ENCODE data around the gene MLLT3. TPM values are rescaled to one million over a fixed set of nuclear protein-coding genes. Genes with fewer than 3 reads are reported as not detected.

Gene MLLT3
- total RNA-seq, 1 donor from 2014 or later = 7.7 TPM

DNA sequence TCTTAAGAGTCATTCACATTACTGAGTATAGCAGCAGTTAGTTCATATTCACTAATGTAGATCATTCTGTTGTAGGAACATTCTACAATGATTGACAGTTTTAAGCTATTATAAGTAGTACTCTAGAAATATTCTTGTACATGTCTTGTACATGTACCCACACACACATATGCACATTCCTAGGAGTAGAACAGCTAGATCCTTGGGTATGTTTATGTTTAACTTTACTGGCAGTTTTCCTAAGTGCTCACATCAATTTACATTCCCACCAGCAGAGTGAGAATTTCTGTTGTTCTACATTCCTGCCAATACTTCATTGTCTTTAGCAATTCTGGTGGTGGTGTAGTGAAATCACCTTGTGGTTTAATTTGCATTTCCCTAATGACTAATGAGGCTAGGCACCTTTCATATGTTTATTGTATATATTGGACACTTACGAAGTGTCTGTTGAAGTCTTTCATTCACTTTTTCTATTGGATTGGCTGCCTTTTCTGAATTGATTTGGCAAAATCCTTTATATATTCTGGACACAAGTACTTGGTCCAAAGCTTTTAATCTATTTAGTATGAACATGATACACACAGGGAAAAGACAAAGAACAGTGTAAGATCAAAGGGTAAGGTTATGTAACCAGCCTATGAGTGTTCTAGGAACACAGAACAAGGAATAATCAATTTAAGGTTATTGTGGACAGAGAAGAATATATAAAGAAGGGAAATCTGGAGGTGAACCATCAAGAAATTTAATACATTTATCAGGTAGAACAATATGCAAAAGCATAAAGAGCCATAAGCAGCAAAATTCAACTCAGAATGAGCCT is 95.6 kb downstream of the MLLT3 start:
- Mint-ChIP-seq H3K27me3 (ENCODE audit: low read depth) (peaks cover 2% of the 10 kb centered on the region), H3K9me3 (ENCODE audit: low read depth) (peaks cover 3% of the 10 kb centered on the region), H3K27ac (ENCODE audit: unreplicated experiment) (no peak overlapping the region), H3K4me1 (ENCODE audit: low read depth) (peaks cover 10% of the 10 kb centered on the region), H3K4me3 (ENCODE audit: unreplicated experiment) (no peak overlapping the region), H3K36me3 (ENCODE audit: low read depth) (no peaks in the 10 kb centered on the region)
- no peak for DNase-seq (ENCODE audit: low spot score)
- TF ChIP-seq CTCF (IDR thresholded peaks at IDR 0.05) = peak; percentile 53

- no peak overlapping the region for H3K4me3 Mint-ChIP-seq (ENCODE audit: unreplicated experiment)
- no peak overlapping the region for H3K27ac Mint-ChIP-seq (ENCODE audit: unreplicated experiment)
- H3K9me3 Mint-ChIP-seq (ENCODE audit: low read depth) = peaks cover 3% of the 10 kb centered on the region
- no peaks in the 10 kb centered on the region for H3K36me3 Mint-ChIP-seq (ENCODE audit: low read depth)
- peak; percentile 48 for TF ChIP-seq CTCF (IDR thresholded peaks at IDR 0.05)
- peaks cover 10% of the 10 kb centered on the region for H3K4me1 Mint-ChIP-seq (ENCODE audit: low read depth)
- DNase-seq (ENCODE audit: low spot score) = no peak
- H3K27me3 Mint-ChIP-seq (ENCODE audit: low read depth) = peaks cover 2% of the 10 kb centered on the region
Observed at GRCh38 chr9:20524776-20525175, 97.5 kb downstream of the MLLT3 start.

DNA sequence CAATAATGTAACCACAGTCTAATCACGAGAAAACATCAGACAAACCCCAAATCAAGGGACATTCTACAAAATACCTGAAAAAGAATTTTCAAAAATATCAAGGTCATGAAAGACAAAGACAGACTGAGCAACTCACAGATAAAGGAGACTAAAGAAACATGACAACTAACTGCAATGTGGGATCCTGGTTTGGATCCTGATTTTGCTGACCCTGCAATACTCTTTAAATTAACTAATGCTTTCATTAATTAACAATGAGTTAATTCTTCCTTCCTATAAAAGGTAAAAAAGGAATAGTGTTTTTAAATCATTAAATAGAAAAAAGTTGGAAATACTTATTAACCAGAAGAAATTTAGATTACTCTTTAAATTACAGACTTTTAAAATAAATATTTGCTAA is 103.6 kb downstream of the MLLT3 start:
- Mint-ChIP-seq H3K27ac (ENCODE audit: unreplicated experiment) (no peak overlapping the region), H3K27me3 (ENCODE audit: low read depth) (no peaks in the 10 kb centered on the region), H3K36me3 (ENCODE audit: low read depth) (no peaks in the 10 kb centered on the region), H3K9me3 (ENCODE audit: low read depth) (peaks cover 3% of the 10 kb centered on the region), H3K4me3 (ENCODE audit: unreplicated experiment) (no peak overlapping the region), H3K4me1 (ENCODE audit: low read depth) (no peaks in the 10 kb centered on the region)
- DNase-seq (ENCODE audit: low spot score) = no peak
- no peak for TF ChIP-seq CTCF (IDR thresholded peaks at IDR 0.05)

DNA sequence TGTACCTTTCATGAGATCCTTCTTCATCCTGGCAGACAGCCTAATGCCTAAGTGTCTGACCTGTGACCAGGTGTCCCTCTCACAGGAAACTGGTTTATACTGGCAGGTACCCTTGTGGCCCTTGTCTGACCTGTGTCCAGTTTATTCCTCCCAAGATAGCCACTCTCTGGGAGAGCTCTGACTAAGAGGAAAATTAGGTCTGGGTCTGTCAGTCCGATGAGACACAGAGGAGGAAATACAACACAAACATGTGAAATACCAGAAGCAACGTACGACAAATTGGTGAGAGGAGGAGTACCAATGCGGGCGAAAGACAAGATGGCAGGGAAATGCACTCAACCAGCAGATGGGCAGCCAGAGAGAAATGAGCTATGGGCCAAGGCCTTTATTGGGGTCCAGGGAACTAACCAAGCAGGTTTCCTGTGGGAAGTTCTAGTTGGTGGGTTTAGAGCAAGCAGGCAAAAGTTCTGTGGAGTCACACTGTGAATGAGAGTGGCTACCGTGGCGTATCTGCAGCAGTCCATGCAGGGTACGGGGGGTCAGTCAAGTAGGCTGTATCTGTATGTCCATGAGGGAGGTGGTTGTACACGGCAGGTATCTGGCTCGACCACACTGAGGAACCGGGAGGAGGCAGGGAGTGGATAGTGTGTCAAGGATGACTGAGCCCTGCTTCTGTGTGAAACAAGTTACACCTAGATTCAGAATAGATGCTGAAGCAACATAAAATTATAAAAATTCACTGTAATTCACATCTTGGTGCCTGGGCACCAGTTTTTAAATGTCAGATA is 109.0 kb downstream of the MLLT3 start:
- no peaks in the 10 kb centered on the region for H3K9me3 Mint-ChIP-seq (ENCODE audit: low read depth)
- no peaks in the 10 kb centered on the region for H3K27me3 Mint-ChIP-seq (ENCODE audit: low read depth)
- no peak overlapping the region for H3K27ac Mint-ChIP-seq (ENCODE audit: unreplicated experiment)
- no peak overlapping the region for H3K4me3 Mint-ChIP-seq (ENCODE audit: unreplicated experiment)
- DNase-seq (ENCODE audit: low spot score) = no peak
- H3K4me1 Mint-ChIP-seq (ENCODE audit: low read depth) = peaks cover 24% of the 10 kb centered on the region
- H3K36me3 Mint-ChIP-seq (ENCODE audit: low read depth) = no peaks in the 10 kb centered on the region
- TF ChIP-seq CTCF (IDR thresholded peaks at IDR 0.05) = no peak

DNA sequence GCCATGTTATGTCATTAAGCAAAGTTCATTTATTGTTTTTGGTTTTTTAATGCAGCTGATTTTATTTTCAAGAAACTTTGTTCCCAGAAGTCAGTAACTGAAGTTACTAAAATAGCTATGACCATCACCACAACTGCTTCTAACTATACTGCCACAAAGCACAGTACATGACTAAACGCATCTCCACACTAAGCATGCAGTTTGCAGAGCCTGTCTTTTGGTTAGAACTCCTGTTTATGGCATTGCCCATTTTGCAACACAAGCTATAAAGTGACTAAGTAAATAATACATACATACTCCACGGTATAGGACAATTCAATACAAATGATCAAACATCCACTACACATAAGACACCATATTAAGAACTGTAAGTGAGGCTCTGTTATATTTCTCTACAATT is 109.7 kb downstream of the MLLT3 start:
- H3K4me1 Mint-ChIP-seq (ENCODE audit: low read depth) = peaks cover 28% of the 10 kb centered on the region

More for the DNA sequence above, 109.7 kb downstream of the MLLT3 start:
- H3K27me3 Mint-ChIP-seq (ENCODE audit: low read depth) = no peaks in the 10 kb centered on the region
- no peak for DNase-seq (ENCODE audit: low spot score)
- no peaks in the 10 kb centered on the region for H3K36me3 Mint-ChIP-seq (ENCODE audit: low read depth)
- no peak overlapping the region for H3K4me3 Mint-ChIP-seq (ENCODE audit: unreplicated experiment)
- TF ChIP-seq CTCF (IDR thresholded peaks at IDR 0.05) = no peak
- H3K27ac Mint-ChIP-seq (ENCODE audit: unreplicated experiment) = no peak overlapping the region
- H3K9me3 Mint-ChIP-seq (ENCODE audit: low read depth) = no peaks in the 10 kb centered on the region
